Neural progenitor cell (in vitro differentiated cells): ENCODE results near the gene CFAP54. TPM values are rescaled to one million over a fixed set of nuclear protein-coding genes. Genes with fewer than 3 reads are reported as not detected.
"Not testable (repeated sequence)": the region's sequence is repeated elsewhere in the genome, so short reads cannot be mapped to it uniquely, and the experiment has no call there.

Source experiments
- DNase-seq: peaks from one replicate; pipeline ENCODE4 v3.0.0-alpha.2; 2016; ENCODE audit warnings: low spot score
- H2AFZ ChIP-seq: fragments of 200-600 bp; sonication (generic); replicated peaks from 2 replicates; pipeline ENCODE4 v1.6.1; 2016; ENCODE audit warnings: antibody characterized with exemption
- H3F3A ChIP-seq: fragments of 200-600 bp; sonication (generic); 2 replicates; pipeline ENCODE4 v1.6.1; 2016; ENCODE audit warnings: antibody characterized with exemption, low read depth
- H3K27ac ChIP-seq: fragments of 200-600 bp; sonication (generic); 2 replicates; pipeline ENCODE4 v1.5.1; 2016; ENCODE audit warnings: mild to moderate bottlenecking
- H3K27me3 ChIP-seq: fragments of 200-600 bp; sonication (generic); 2 replicates; pipeline ENCODE4 v1.6.1; 2016; ENCODE audit warnings: mild to moderate bottlenecking, moderate library complexity
- H3K36me3 ChIP-seq: fragments of 200-600 bp; sonication (generic); 2 replicates; pipeline ENCODE4 v1.5.1; 2016
- H3K4me1 ChIP-seq: fragments of 200-600 bp; sonication (generic); 2 replicates; pipeline ENCODE4 v1.6.1; 2016; ENCODE audit warnings: mixed run types
- H3K4me2 ChIP-seq: fragments of 200-600 bp; sonication (generic); 2 replicates; pipeline ENCODE4 v1.6.1; 2016
- H3K4me3 ChIP-seq: fragments of 200-600 bp; sonication (generic); 2 replicates; pipeline ENCODE4 v1.5.1; 2016
- H3K79me2 ChIP-seq: fragments of 200-600 bp; sonication (generic); 2 replicates; pipeline ENCODE4 v1.6.1; 2016; ENCODE audit warnings: low read depth
- H3K9ac ChIP-seq: fragments of 200-600 bp; sonication (generic); 2 replicates; pipeline ENCODE4 v1.6.1; 2016
- H3K9me3 ChIP-seq: fragments of 200-600 bp; sonication (generic); 2 replicates; pipeline ENCODE4 v1.5.1; 2016; ENCODE audit warnings: low read depth
- H4K20me1 ChIP-seq: fragments of 200-600 bp; sonication (generic); 2 replicates; pipeline ENCODE4 v1.6.1; 2016; ENCODE audit warnings: low read depth
- H3K27ac Mint-ChIP-seq: 3 replicates; pipeline ENCODE4 v1.8.0; 2021; ENCODE audit warnings: mixed read lengths
- H3K27me3 Mint-ChIP-seq: 2 replicates; pipeline ENCODE4 v1.8.0; 2022; ENCODE audit warnings: low read depth, mild to moderate bottlenecking, inconsistent platforms, moderate library complexity, mixed read lengths; ENCODE audit not compliant: insufficient read depth
- H3K36me3 Mint-ChIP-seq: 3 replicates; pipeline ENCODE4 v1.8.0; 2021; ENCODE audit warnings: mixed read lengths
- H3K4me1 Mint-ChIP-seq: 3 replicates; pipeline ENCODE4 v1.8.0; 2021; ENCODE audit warnings: mixed read lengths
- H3K4me3 Mint-ChIP-seq: 3 replicates; pipeline ENCODE4 v1.8.0; 2021; ENCODE audit warnings: mild to moderate bottlenecking, moderate library complexity, mixed read lengths
- H3K9me3 Mint-ChIP-seq: 3 replicates; pipeline ENCODE4 v1.8.0; 2020; ENCODE audit warnings: mixed read lengths
- CTCF ChIP-seq: fragments of 200-600 bp; sonication (generic); IDR thresholded peaks from 2 replicates; pipeline ENCODE4 v1.5.1; 2017; ENCODE audit warnings: antibody characterized with exemption, mild to moderate bottlenecking
- EZH2 ChIP-seq: fragments of 200-600 bp; sonication (generic); IDR thresholded peaks from 2 replicates; pipeline ENCODE4 v1.6.1; 2017; ENCODE audit warnings: antibody characterized with exemption, mild to moderate bottlenecking, moderate library complexity
- EZH2phosphoT487 ChIP-seq: fragments of 200-600 bp; sonication (generic); IDR thresholded peaks from 2 replicates; pipeline ENCODE4 v1.6.1; 2017; ENCODE audit warnings: antibody characterized with exemption
- total RNA-seq: library from RNA; depleted of rRNA; stranded (reverse); fragments of >200 nt; gene quantifications from 2 replicates; pipeline ENCODE4 v1.2.3, GENCODE V29; 2015; ENCODE audit warnings: low replicate concordance

The CFAP54 gene
- total RNA-seq, 1 donor from 2014 or later: 4.2 TPM

- H3K36me3 Mint-ChIP-seq: peaks cover 3% of the 10 kb centered on the region
- no peak overlapping the region for H3K27ac ChIP-seq
- peaks cover 2% of the 10 kb centered on the region for H3K9me3 Mint-ChIP-seq
- no peak overlapping the region for H3K4me3 ChIP-seq
- H3K27me3 ChIP-seq: no peaks in the 10 kb centered on the region
- no peaks in the 10 kb centered on the region for H3K9me3 ChIP-seq
- H3K4me2 ChIP-seq: no peak overlapping the region
- no peaks in the 10 kb centered on the region for H3F3A ChIP-seq
- no peak overlapping the region for H3K4me3 Mint-ChIP-seq
- no peaks in the 10 kb centered on the region for H3K4me1 Mint-ChIP-seq
- H3K27ac Mint-ChIP-seq: no peak overlapping the region
- no peak for DNase-seq
- no peaks in the 10 kb centered on the region for H3K4me1 ChIP-seq
- no peaks in the 10 kb centered on the region for H3K36me3 ChIP-seq
- no peaks in the 10 kb centered on the region for H3K79me2 ChIP-seq
- H4K20me1 ChIP-seq: no peaks in the 10 kb centered on the region
- H2AFZ ChIP-seq: no peak overlapping the region
- no peaks in the 10 kb centered on the region for H3K27me3 Mint-ChIP-seq
- TF ChIP-seq EZH2: no peak
- TF ChIP-seq CTCF: no peak
- no peak for TF ChIP-seq EZH2phosphoT487
- no peak overlapping the region for H3K9ac ChIP-seq
These were observed 101.6 kb downstream of the CFAP54 start for GRCh38 chr12:96590970-96591369.

- peak; percentile 4 for TF ChIP-seq CTCF
- H4K20me1 ChIP-seq, H3K4me2 ChIP-seq, DNase-seq, H3K4me1 Mint-ChIP-seq, H3K27ac Mint-ChIP-seq, H3K27me3 ChIP-seq, H3K9ac ChIP-seq, H3K4me3 ChIP-seq, H3K36me3 ChIP-seq, H3K4me1 ChIP-seq, H3K79me2 ChIP-seq, H3K27me3 Mint-ChIP-seq, H2AFZ ChIP-seq, H3F3A ChIP-seq, H3K27ac ChIP-seq, H3K4me3 Mint-ChIP-seq, H3K9me3 ChIP-seq: not testable (repeated sequence)
- Mint-ChIP-seq H3K9me3 (peaks cover 14% of the 10 kb centered on the region), H3K36me3 (peaks cover 12% of the 10 kb centered on the region)
These were observed 115.0 kb downstream of the CFAP54 start for GRCh38 chr12:96604374-96604773.

- Histone ChIP-seq H3F3A (no peaks in the 10 kb centered on the region), H4K20me1 (no peaks in the 10 kb centered on the region), H3K36me3 (no peaks in the 10 kb centered on the region), H3K4me1 (no peaks in the 10 kb centered on the region), H3K4me3 (no peak overlapping the region), H3K4me2 (no peak overlapping the region), H3K27me3 (no peaks in the 10 kb centered on the region), H3K9ac (no peak overlapping the region), H3K79me2 (no peaks in the 10 kb centered on the region), H2AFZ (no peak overlapping the region), H3K27ac (no peak overlapping the region), H3K9me3 (peaks cover 8% of the 10 kb centered on the region)
- peaks cover 20% of the 10 kb centered on the region for H3K9me3 Mint-ChIP-seq
- no peak for DNase-seq
- H3K27me3 Mint-ChIP-seq: peaks cover 3% of the 10 kb centered on the region
- H3K27ac Mint-ChIP-seq: no peak overlapping the region
- H3K36me3 Mint-ChIP-seq: peaks cover 13% of the 10 kb centered on the region
- H3K4me1 Mint-ChIP-seq: no peaks in the 10 kb centered on the region
- TF ChIP-seq EZH2phosphoT487: no peak
- TF ChIP-seq CTCF: no peak
- TF ChIP-seq EZH2: no peak
- H3K4me3 Mint-ChIP-seq: no peak overlapping the region
These were observed 116.3 kb downstream of the CFAP54 start for GRCh38 chr12:96605684-96606083.

GRCh38 chr12:96606134-96606533 lies 116.8 kb downstream of the CFAP54 start:
- no peak overlapping the region for H3K4me3 Mint-ChIP-seq
- no peak overlapping the region for H3K4me3 ChIP-seq
- H3K36me3 ChIP-seq: no peaks in the 10 kb centered on the region
- H3K27me3 ChIP-seq: no peaks in the 10 kb centered on the region
- DNase-seq: no peak
- H3K9me3 Mint-ChIP-seq: peaks cover 18% of the 10 kb centered on the region
- H3K27ac Mint-ChIP-seq: no peak overlapping the region
- H3F3A ChIP-seq: no peaks in the 10 kb centered on the region
- H3K79me2 ChIP-seq: no peaks in the 10 kb centered on the region
- H3K36me3 Mint-ChIP-seq: peaks cover 11% of the 10 kb centered on the region
- H3K27ac ChIP-seq: no peak overlapping the region
- peaks cover 8% of the 10 kb centered on the region for H3K9me3 ChIP-seq
- peaks cover 3% of the 10 kb centered on the region for H3K27me3 Mint-ChIP-seq
- no peak for TF ChIP-seq EZH2phosphoT487
- no peak for TF ChIP-seq CTCF
- TF ChIP-seq EZH2: no peak
- no peak overlapping the region for H2AFZ ChIP-seq
- no peaks in the 10 kb centered on the region for H3K4me1 Mint-ChIP-seq
- H4K20me1 ChIP-seq: no peaks in the 10 kb centered on the region
- H3K9ac ChIP-seq: no peak overlapping the region
- no peak overlapping the region for H3K4me2 ChIP-seq
- no peaks in the 10 kb centered on the region for H3K4me1 ChIP-seq
